ENCODE measurements around the gene DPP6. TPM values are rescaled to one million over a fixed set of nuclear protein-coding genes. Genes with fewer than 3 reads are reported as not detected.

Gene DPP6
- total RNA-seq, 3 donors from 2014 or later (not counting 1 experiment from before 2014, with no cell fraction given) = not detected

DNA sequence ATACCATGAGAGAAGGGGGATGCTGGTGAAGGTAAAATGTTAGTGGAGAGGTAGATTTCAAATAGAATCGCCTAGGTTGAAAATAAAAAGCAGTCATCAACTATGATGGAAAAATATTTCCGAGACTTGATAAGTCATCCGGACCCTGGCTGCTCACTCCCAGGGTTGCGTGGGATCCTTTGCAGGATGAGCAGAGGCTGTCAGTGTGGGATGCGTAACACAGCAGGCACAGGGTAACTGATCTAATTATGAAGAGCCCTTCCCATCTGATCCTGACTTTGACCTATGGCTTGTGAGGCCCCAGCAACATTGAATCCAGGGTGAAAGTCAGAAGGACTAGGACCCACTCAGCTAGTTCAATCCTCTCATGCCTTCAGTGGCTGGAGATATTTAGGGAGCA lies 236.9 kb downstream of the DPP6 start:
- Mint-ChIP-seq H3K27ac (no peak overlapping the region), H3K36me3 (no peaks in the 10 kb centered on the region), H3K27me3 (ENCODE audit: low read depth in 2 of 2) (no peaks in the 10 kb centered on the region), H3K9me3 (peaks cover 9 to 12% of the 10 kb centered on the region in 2 donors), H3K4me3 (no peak overlapping the region), H3K4me1 (no peaks in the 10 kb centered on the region)
- Histone ChIP-seq H3K9me3 (ENCODE audit: control insufficient read depth, insufficient read depth, low read length) (peaks cover 10% of the 10 kb centered on the region), H3K27me3 (ENCODE audit: control insufficient read depth, insufficient read depth, low read length) (no peaks in the 10 kb centered on the region), H3K4me1 (ENCODE audit: control insufficient read depth, insufficient read depth, low read length) (no peaks in the 10 kb centered on the region), H3K27ac (ENCODE audit: low read length) (no peak overlapping the region), H3K36me3 (ENCODE audit: control insufficient read depth, insufficient read depth, low read length) (no peaks in the 10 kb centered on the region), H3K4me3 (ENCODE audit: low read length) (no peak overlapping the region)
- no peak for DNase-seq
- ATAC-seq = no peak
- TF ChIP-seq, protein P1, sequence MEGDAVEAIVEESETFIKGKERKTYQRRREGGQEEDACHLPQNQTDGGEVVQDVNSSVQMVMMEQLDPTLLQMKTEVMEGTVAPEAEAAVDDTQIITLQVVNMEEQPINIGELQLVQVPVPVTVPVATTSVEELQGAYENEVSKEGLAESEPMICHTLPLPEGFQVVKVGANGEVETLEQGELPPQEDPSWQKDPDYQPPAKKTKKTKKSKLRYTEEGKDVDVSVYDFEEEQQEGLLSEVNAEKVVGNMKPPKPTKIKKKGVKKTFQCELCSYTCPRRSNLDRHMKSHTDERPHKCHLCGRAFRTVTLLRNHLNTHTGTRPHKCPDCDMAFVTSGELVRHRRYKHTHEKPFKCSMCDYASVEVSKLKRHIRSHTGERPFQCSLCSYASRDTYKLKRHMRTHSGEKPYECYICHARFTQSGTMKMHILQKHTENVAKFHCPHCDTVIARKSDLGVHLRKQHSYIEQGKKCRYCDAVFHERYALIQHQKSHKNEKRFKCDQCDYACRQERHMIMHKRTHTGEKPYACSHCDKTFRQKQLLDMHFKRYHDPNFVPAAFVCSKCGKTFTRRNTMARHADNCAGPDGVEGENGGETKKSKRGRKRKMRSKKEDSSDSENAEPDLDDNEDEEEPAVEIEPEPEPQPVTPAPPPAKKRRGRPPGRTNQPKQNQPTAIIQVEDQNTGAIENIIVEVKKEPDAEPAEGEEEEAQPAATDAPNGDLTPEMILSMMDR (IDR thresholded peaks at IDR 0.05) = no peak
- intact Hi-C loops (cut with micrococcal nuclease) = no loop called here
- WGBS (ENCODE audit: insufficient coverage) = 95% methylated on average over 5 of the region's 5 CpGs

DNA sequence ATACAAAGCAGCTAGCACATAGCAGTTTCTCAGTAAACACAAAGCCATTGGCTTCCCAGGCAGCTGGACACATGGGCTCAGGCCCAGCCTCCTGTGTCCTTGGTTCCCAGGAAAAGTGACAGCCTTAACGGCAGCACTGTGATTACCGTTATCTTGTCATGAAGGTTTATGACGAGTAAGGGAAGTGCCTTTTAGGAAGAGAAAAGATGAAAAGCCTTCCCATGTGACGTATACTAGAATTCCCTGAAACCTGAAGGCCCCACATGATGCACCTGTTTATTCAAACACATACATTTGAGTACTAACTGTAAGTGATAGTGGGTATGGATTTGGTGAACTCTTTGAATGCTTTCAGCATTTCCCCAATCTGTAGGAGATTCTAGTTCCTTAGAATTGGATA lies 244.2 kb downstream of the DPP6 start:
- H3K27me3 Mint-ChIP-seq (ENCODE audit: low read depth in 2 of 2) = no peaks in the 10 kb centered on the region
- H3K9me3 Mint-ChIP-seq = peaks cover 10 to 14% of the 10 kb centered on the region in 2 donors
- no peaks in the 10 kb centered on the region for H3K27me3 ChIP-seq (ENCODE audit: control insufficient read depth, insufficient read depth, low read length)
- no peaks in the 10 kb centered on the region for H3K4me1 Mint-ChIP-seq
- no peaks in the 10 kb centered on the region for H3K36me3 ChIP-seq (ENCODE audit: control insufficient read depth, insufficient read depth, low read length)
- H3K4me3 Mint-ChIP-seq = no peak overlapping the region
- no peak overlapping the region for H3K27ac ChIP-seq (ENCODE audit: low read length)
- H3K4me3 ChIP-seq (ENCODE audit: low read length) = no peak overlapping the region
- ATAC-seq (no peak), DNase-seq (no peak)
- H3K36me3 Mint-ChIP-seq = no peaks in the 10 kb centered on the region
- TF ChIP-seq, protein P1 (IDR thresholded peaks at IDR 0.05) = no peak
- intact Hi-C loops (cut with micrococcal nuclease) = no loop called here
- H3K27ac Mint-ChIP-seq = no peak overlapping the region
- WGBS (ENCODE audit: insufficient coverage) = 88% methylated on average over 4 of the region's 4 CpGs
- H3K9me3 ChIP-seq (ENCODE audit: control insufficient read depth, insufficient read depth, low read length) = peaks cover 18% of the 10 kb centered on the region
- H3K4me1 ChIP-seq (ENCODE audit: control insufficient read depth, insufficient read depth, low read length) = no peaks in the 10 kb centered on the region

DNA sequence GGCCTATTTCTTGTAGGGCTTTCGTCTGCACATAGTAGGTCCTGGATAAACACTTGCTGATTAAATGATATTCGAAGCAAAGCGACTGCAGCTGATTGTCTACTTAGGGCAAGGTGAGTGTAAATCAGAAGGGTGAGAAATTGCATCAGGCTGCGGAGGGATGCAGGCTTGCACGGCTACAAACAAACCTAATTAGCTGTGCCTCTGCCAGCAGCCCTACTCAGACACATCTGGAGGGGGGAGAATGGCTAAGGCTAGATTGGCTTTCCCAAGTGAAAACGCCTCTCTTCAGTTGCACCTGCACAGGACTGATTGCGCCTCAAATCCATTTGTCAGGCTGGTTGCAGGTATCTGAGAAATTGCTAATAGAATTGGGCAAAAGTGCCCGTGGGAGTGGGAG lies 247.5 kb downstream of the DPP6 start:
- no peaks in the 10 kb centered on the region for H3K36me3 ChIP-seq (ENCODE audit: control insufficient read depth, insufficient read depth, low read length)
- no peak overlapping the region for H3K4me3 ChIP-seq (ENCODE audit: low read length)
- DNase-seq (no peak), ATAC-seq (no peak)
- WGBS (ENCODE audit: insufficient coverage) = 89% methylated on average over 8 of the region's 8 CpGs
- no peak overlapping the region for H3K27ac Mint-ChIP-seq
- peaks cover 12 to 14% of the 10 kb centered on the region in 2 donors for H3K9me3 Mint-ChIP-seq
- H3K4me3 Mint-ChIP-seq = no peak overlapping the region
- H3K27me3 ChIP-seq (ENCODE audit: control insufficient read depth, insufficient read depth, low read length) = no peaks in the 10 kb centered on the region
- H3K4me1 Mint-ChIP-seq = no peaks in the 10 kb centered on the region
- H3K27me3 Mint-ChIP-seq (ENCODE audit: low read depth in 2 of 2) = no peaks in the 10 kb centered on the region
- intact Hi-C loops (cut with micrococcal nuclease) = no loop called here
- no peak overlapping the region for H3K27ac ChIP-seq (ENCODE audit: low read length)
- peaks cover 32% of the 10 kb centered on the region for H3K9me3 ChIP-seq (ENCODE audit: control insufficient read depth, insufficient read depth, low read length)
- no peaks in the 10 kb centered on the region for H3K4me1 ChIP-seq (ENCODE audit: control insufficient read depth, insufficient read depth, low read length)
- TF ChIP-seq, protein P1 (IDR thresholded peaks at IDR 0.05) = no peak
- H3K36me3 Mint-ChIP-seq = no peaks in the 10 kb centered on the region

DNA sequence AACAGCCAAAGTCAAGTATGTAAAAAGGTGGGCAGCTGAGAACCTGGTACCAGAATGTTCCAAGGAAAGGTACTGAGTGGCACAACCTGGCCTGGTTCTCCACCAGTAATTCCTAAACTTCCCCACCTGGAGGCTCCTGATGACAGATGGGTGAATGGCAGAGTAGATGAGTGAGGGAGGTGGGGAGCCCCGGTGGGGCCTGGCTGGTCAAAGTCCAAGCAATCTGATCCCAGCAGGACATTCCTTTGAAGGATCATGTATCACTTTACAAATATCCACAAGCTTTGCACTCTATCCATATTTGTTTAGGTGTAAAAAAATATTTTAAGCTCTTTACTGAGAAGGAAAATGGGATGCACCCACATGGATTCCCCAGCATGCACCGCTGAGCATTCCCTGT lies 250.2 kb downstream of the DPP6 start:
- peaks cover 12 to 14% of the 10 kb centered on the region in 2 donors for H3K9me3 Mint-ChIP-seq
- no peaks in the 10 kb centered on the region for H3K27me3 Mint-ChIP-seq (ENCODE audit: low read depth in 2 of 2)
- Histone ChIP-seq H3K4me3 (ENCODE audit: low read length) (no peak overlapping the region), H3K36me3 (ENCODE audit: control insufficient read depth, insufficient read depth, low read length) (no peaks in the 10 kb centered on the region), H3K4me1 (ENCODE audit: control insufficient read depth, insufficient read depth, low read length) (no peaks in the 10 kb centered on the region), H3K9me3 (ENCODE audit: control insufficient read depth, insufficient read depth, low read length) (peaks cover 32% of the 10 kb centered on the region), H3K27me3 (ENCODE audit: control insufficient read depth, insufficient read depth, low read length) (no peaks in the 10 kb centered on the region), H3K27ac (ENCODE audit: low read length) (no peak overlapping the region)
- intact Hi-C loops (cut with micrococcal nuclease) = no loop called here
- DNase-seq (no peak), ATAC-seq (no peak)
- no peaks in the 10 kb centered on the region for H3K4me1 Mint-ChIP-seq
- WGBS (ENCODE audit: insufficient coverage) = 86% methylated on average over 2 of the region's 2 CpGs
- H3K27ac Mint-ChIP-seq = no peak overlapping the region
- no peaks in the 10 kb centered on the region for H3K36me3 Mint-ChIP-seq
- TF ChIP-seq, protein P1 (IDR thresholded peaks at IDR 0.05) = no peak
- no peak overlapping the region for H3K4me3 Mint-ChIP-seq

Measured in natural killer cell (primary cell).